Peyer's patch (tissue), 4 donors: ENCODE measurements around the gene DIP2A.

ENCODE experiments used
- CTCF ChIP-seq, 6 experiments: fragments of 450-650 bp in 4 of 6; fragments of 200-600 bp in 2 of 6; sonication (generic) in 1 of 6; IDR thresholded peaks; one replicate each; pipeline ENCODE4 v1.5.1; 2017 to 2019; ENCODE audit warnings: antibody characterized with exemption in 6 of 6, mild to moderate bottlenecking in 3 of 6, moderate library complexity in 1 of 6
- POLR2A ChIP-seq, 2 donors: fragments of 450-650 bp; IDR thresholded peaks; one replicate each; pipeline ENCODE4 v1.5.1; 2017; ENCODE audit warnings: antibody characterized with exemption in 2 of 2, mild to moderate bottlenecking in 2 of 2, moderate library complexity in 2 of 2

GRCh38 chr21:46465651-46466050 lies 7.0 kb downstream of the DIP2A start:
- TF ChIP-seq CTCF (IDR thresholded peaks at IDR 0.05), result no peak
- TF ChIP-seq POLR2A (IDR thresholded peaks at IDR 0.05), result no peak
